GM06990 (cell line): Measurements from ENCODE around the gene CARD11.

Source experiments
- DNase-seq: peaks from one replicate; pipeline ENCODE4 v3.0.0-alpha.2; 2011; ENCODE audit not compliant: insufficient read length; ENCODE audit errors: extremely low read depth
- H3K27me3 ChIP-seq: replicated peaks from 2 replicates; pipeline ENCODE4 v1.6.0; 2011; ENCODE audit warnings: low read length; ENCODE audit not compliant: control insufficient read depth, insufficient read depth
- H3K36me3 ChIP-seq: 2 replicates; pipeline ENCODE4 v1.5.1; 2011; ENCODE audit warnings: low read length; ENCODE audit not compliant: control insufficient read depth, insufficient read depth
- H3K4me3 ChIP-seq: replicated peaks from 2 replicates; pipeline ENCODE4 v1.5.1; 2011; ENCODE audit warnings: low read depth, mild to moderate bottlenecking, control low read depth, low read length
- CTCF ChIP-seq: IDR thresholded peaks from 2 replicates; pipeline ENCODE4 v1.5.1; 2011; ENCODE audit warnings: low read length, control low read depth, mild to moderate bottlenecking, inconsistent platforms; ENCODE audit not compliant: insufficient read depth, poor library complexity, severe bottlenecking

Gene CARD11

GRCh38 chr7:3065724-3066143 lies 22.1 kb upstream of the CARD11 start:
- Histone ChIP-seq H3K4me3 (no peak overlapping the region), H3K27me3 (no peaks in the 10 kb centered on the region), H3K36me3 (no peaks in the 10 kb centered on the region)
- DNase-seq = no peak
- TF ChIP-seq CTCF = peak; percentile 80

GRCh38 chr7:3064067-3064466 lies 20.4 kb upstream of the CARD11 start:
- TF ChIP-seq CTCF = no peak
- H3K4me3 ChIP-seq = no peak overlapping the region
- DNase-seq = no peak
- no peaks in the 10 kb centered on the region for H3K27me3 ChIP-seq
- H3K36me3 ChIP-seq = no peaks in the 10 kb centered on the region

- DNase-seq = no peak
- H3K27me3 ChIP-seq = no peaks in the 10 kb centered on the region
- H3K36me3 ChIP-seq = no peaks in the 10 kb centered on the region
- no peak for TF ChIP-seq CTCF
- H3K4me3 ChIP-seq = no peak overlapping the region; the same call in 1 of the 2 replicates
Observed at GRCh38 chr7:3063016-3063753, 19.5 kb upstream of the CARD11 start.

- TF ChIP-seq CTCF = no peak
- Histone ChIP-seq H3K4me3 (no peak overlapping the region), H3K36me3 (no peaks in the 10 kb centered on the region), H3K27me3 (no peaks in the 10 kb centered on the region)
- DNase-seq = no peak
Observed at GRCh38 chr7:3057066-3057420, 13.4 kb upstream of the CARD11 start.

GRCh38 chr7:3056234-3057065 lies 12.8 kb upstream of the CARD11 start:
- Histone ChIP-seq H3K27me3 (no peaks in the 10 kb centered on the region), H3K36me3 (no peaks in the 10 kb centered on the region), H3K4me3 (no peak overlapping the region)
- no peak for DNase-seq
- TF ChIP-seq CTCF = no peak
